ENCODE results near the gene SLC39A11.

- TF ChIP-seq POLR2AphosphoS5 (IDR thresholded peaks at IDR 0.05; ENCODE audit: low read depth, low read length): no peak
- TF ChIP-seq CTCF (IDR thresholded peaks at IDR 0.05): no peak
These were observed 165.3 kb downstream of the SLC39A11 start for GRCh38 chr17:72927146-72927545.

All from Panc1 (cell line).